Measurements from ENCODE around the gene SHROOM4.

- no peak for TF ChIP-seq POLR2A (IDR thresholded peaks at IDR 0.05)
- TF ChIP-seq, protein P1, sequence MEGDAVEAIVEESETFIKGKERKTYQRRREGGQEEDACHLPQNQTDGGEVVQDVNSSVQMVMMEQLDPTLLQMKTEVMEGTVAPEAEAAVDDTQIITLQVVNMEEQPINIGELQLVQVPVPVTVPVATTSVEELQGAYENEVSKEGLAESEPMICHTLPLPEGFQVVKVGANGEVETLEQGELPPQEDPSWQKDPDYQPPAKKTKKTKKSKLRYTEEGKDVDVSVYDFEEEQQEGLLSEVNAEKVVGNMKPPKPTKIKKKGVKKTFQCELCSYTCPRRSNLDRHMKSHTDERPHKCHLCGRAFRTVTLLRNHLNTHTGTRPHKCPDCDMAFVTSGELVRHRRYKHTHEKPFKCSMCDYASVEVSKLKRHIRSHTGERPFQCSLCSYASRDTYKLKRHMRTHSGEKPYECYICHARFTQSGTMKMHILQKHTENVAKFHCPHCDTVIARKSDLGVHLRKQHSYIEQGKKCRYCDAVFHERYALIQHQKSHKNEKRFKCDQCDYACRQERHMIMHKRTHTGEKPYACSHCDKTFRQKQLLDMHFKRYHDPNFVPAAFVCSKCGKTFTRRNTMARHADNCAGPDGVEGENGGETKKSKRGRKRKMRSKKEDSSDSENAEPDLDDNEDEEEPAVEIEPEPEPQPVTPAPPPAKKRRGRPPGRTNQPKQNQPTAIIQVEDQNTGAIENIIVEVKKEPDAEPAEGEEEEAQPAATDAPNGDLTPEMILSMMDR (IDR thresholded peaks at IDR 0.05), result peak in 1 of 6 experiments; percentile 18
Measured at GRCh38 chrX:50812995-50813842, 775 bp downstream of the SHROOM4 start.

Data from Peyer's patch (tissue), 4 donors.